ENCODE data around the gene CLTCL1. TPM values are rescaled to one million over a fixed set of nuclear protein-coding genes. Genes with fewer than 3 reads are reported as not detected.
"Not testable (repeated sequence)": the region's sequence is repeated elsewhere in the genome, so short reads cannot be mapped to it uniquely, and the experiment has no call there.

Gene CLTCL1
- total RNA-seq, 1 experiment from 2014 or later = 21.7 TPM

DNA sequence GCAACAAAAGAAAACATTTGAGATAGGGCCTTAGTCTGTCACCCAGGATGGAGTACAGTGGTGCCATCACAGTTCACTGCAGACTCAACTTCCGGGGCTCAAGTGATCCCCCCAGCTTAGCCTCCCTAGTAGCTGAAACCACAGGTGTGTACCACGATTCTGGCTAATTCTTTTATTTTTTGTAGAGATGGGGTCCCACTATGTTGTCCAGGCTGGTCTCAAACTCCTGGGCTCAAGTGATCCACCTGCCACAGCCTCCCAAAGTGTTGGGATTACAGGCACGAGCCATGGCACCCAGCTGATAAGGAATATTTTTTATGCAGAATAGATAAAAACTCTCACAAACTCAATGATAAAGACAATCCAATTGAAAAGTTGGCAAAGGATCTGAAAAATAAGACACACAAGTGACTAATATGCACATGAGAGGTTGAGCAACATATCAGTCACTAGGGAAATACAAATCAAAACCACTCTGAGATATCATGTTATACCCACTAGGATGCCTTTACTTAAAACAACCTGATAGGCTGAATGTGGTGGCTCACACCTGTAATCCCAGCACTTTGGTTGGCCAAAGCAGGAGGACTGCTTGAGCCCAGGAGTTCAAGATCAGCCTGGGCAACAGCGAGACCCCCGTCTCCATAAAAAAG, 33.9 kb upstream of the CLTCL1 start:
- H3K4me3 Mint-ChIP-seq (ENCODE audit: unreplicated experiment) = no peak overlapping the region
- intact Hi-C loops (cut with micrococcal nuclease) = no loop called here

GRCh38 chr22:19323420-19323819, 31.9 kb upstream of the CLTCL1 start:
- H3K27me3 Mint-ChIP-seq (ENCODE audit: insufficient read depth, unreplicated experiment); H3K4me3 Mint-ChIP-seq (ENCODE audit: unreplicated experiment); H3K4me1 Mint-ChIP-seq (ENCODE audit: insufficient read depth, unreplicated experiment); DNase-seq (ENCODE audit: unreplicated experiment); H3K36me3 Mint-ChIP-seq (ENCODE audit: insufficient read depth, unreplicated experiment); intact Hi-C loops (cut with micrococcal nuclease); BruUV-seq (replicated peaks); H3K27ac Mint-ChIP-seq (ENCODE audit: low read depth, unreplicated experiment); H3K9me3 Mint-ChIP-seq (ENCODE audit: unreplicated experiment): not testable (repeated sequence)
- POLR2A ChIA-PET = interaction anchor here (1.4 kb wide), 1 partner anchor 36 kb away, joined by 3 read pairs; no protein-coding TSS in a partner anchor
- CTCF ChIA-PET = interaction anchor here (1.8 kb wide), 1 partner anchor 12 kb away, joined by 3 read pairs; no protein-coding TSS in a partner anchor

More for the DNA sequence above, 33.9 kb upstream of the CLTCL1 start:
- no peaks in the 10 kb centered on the region for H3K4me1 Mint-ChIP-seq (ENCODE audit: insufficient read depth, unreplicated experiment)
- peak; percentile 34 for DNase-seq (ENCODE audit: unreplicated experiment)
- H3K27ac Mint-ChIP-seq (ENCODE audit: low read depth, unreplicated experiment) = no peak overlapping the region
- ChIA-PET POLR2A (no interaction called here), CTCF (interaction anchor here (1.8 kb wide), 1 partner anchor 14 kb away, joined by 3 read pairs; no protein-coding TSS in a partner anchor)
- BruUV-seq (replicated peaks) = no TSS peak
- TF ChIP-seq, protein P1, sequence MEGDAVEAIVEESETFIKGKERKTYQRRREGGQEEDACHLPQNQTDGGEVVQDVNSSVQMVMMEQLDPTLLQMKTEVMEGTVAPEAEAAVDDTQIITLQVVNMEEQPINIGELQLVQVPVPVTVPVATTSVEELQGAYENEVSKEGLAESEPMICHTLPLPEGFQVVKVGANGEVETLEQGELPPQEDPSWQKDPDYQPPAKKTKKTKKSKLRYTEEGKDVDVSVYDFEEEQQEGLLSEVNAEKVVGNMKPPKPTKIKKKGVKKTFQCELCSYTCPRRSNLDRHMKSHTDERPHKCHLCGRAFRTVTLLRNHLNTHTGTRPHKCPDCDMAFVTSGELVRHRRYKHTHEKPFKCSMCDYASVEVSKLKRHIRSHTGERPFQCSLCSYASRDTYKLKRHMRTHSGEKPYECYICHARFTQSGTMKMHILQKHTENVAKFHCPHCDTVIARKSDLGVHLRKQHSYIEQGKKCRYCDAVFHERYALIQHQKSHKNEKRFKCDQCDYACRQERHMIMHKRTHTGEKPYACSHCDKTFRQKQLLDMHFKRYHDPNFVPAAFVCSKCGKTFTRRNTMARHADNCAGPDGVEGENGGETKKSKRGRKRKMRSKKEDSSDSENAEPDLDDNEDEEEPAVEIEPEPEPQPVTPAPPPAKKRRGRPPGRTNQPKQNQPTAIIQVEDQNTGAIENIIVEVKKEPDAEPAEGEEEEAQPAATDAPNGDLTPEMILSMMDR (IDR thresholded peaks at IDR 0.05; ENCODE audit: unreplicated experiment) = no peak
- peaks cover 27% of the 10 kb centered on the region for H3K36me3 Mint-ChIP-seq (ENCODE audit: insufficient read depth, unreplicated experiment)
- H3K27me3 Mint-ChIP-seq (ENCODE audit: insufficient read depth, unreplicated experiment) = no peaks in the 10 kb centered on the region
- H3K9me3 Mint-ChIP-seq (ENCODE audit: unreplicated experiment) = no peaks in the 10 kb centered on the region

- Mint-ChIP-seq H3K27ac (ENCODE audit: low read depth, unreplicated experiment) (no peak overlapping the region), H3K27me3 (ENCODE audit: insufficient read depth, unreplicated experiment) (no peaks in the 10 kb centered on the region), H3K4me3 (ENCODE audit: unreplicated experiment) (no peak overlapping the region), H3K4me1 (ENCODE audit: insufficient read depth, unreplicated experiment) (no peaks in the 10 kb centered on the region), H3K9me3 (ENCODE audit: unreplicated experiment) (peaks cover 6% of the 10 kb centered on the region), H3K36me3 (ENCODE audit: insufficient read depth, unreplicated experiment) (no peaks in the 10 kb centered on the region)
- TF ChIP-seq, protein P1 (IDR thresholded peaks at IDR 0.05; ENCODE audit: unreplicated experiment) = no peak
- BruUV-seq (replicated peaks) = no TSS peak
- no peak for DNase-seq (ENCODE audit: unreplicated experiment)
- intact Hi-C loops (cut with micrococcal nuclease) = no loop called here
- POLR2A ChIA-PET = interaction anchor here (0.7 kb wide), 1 partner anchor 23 kb away, joined by 5 read pairs; no protein-coding TSS in a partner anchor
- CTCF ChIA-PET = no interaction called here
These were observed 30.2 kb upstream of the CLTCL1 start for GRCh38 chr22:19321757-19322156.

DNA sequence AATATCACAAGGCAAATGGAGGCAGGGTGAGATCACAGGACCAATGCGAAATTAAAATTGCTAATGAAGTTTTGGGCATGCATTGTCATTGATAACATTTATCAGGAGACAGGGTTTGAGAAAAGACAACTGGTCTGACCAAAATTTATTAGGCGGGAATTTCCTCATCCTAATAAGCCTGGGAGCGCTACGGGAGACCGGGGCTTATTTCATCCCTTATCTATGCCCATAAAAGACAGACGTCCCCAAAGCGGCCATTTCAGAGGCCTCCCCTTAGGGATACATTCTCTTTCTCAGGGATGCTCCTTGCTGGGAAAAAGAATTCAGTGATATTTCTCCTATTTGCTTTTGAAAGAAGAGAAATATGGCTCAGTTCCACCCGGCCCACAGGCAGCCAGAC, 28.6 kb upstream of the CLTCL1 start:
- H3K27ac Mint-ChIP-seq (ENCODE audit: low read depth, unreplicated experiment); H3K27me3 Mint-ChIP-seq (ENCODE audit: insufficient read depth, unreplicated experiment); H3K9me3 Mint-ChIP-seq (ENCODE audit: unreplicated experiment); CTCF ChIA-PET; BruUV-seq (replicated peaks); DNase-seq (ENCODE audit: unreplicated experiment); H3K36me3 Mint-ChIP-seq (ENCODE audit: insufficient read depth, unreplicated experiment); intact Hi-C loops (cut with micrococcal nuclease); H3K4me3 Mint-ChIP-seq (ENCODE audit: unreplicated experiment); POLR2A ChIA-PET; H3K4me1 Mint-ChIP-seq (ENCODE audit: insufficient read depth, unreplicated experiment): not testable (repeated sequence)

GRCh38 chr22:19319281-19319680, 27.8 kb upstream of the CLTCL1 start:
- no TSS peak for BruUV-seq (replicated peaks)
- peaks cover 9% of the 10 kb centered on the region for H3K9me3 Mint-ChIP-seq (ENCODE audit: unreplicated experiment)
- TF ChIP-seq, protein P1 (IDR thresholded peaks at IDR 0.05; ENCODE audit: unreplicated experiment) = no peak
- POLR2A ChIA-PET = interaction anchor here (0.6 kb wide), 1 partner anchor 102 kb away, joined by 6 read pairs; no protein-coding TSS in a partner anchor
- intact Hi-C loops (cut with micrococcal nuclease) = no loop called here
- H3K4me1 Mint-ChIP-seq (ENCODE audit: insufficient read depth, unreplicated experiment) = no peaks in the 10 kb centered on the region
- DNase-seq (ENCODE audit: unreplicated experiment) = no peak
- no peak overlapping the region for H3K27ac Mint-ChIP-seq (ENCODE audit: low read depth, unreplicated experiment)
- no peak overlapping the region for H3K4me3 Mint-ChIP-seq (ENCODE audit: unreplicated experiment)
- no peaks in the 10 kb centered on the region for H3K27me3 Mint-ChIP-seq (ENCODE audit: insufficient read depth, unreplicated experiment)
- CTCF ChIA-PET = no interaction called here
- no peaks in the 10 kb centered on the region for H3K36me3 Mint-ChIP-seq (ENCODE audit: insufficient read depth, unreplicated experiment)

Measured in MCF 10A (cell line).